T-helper 17 cell (primary cell): ENCODE measurements around the gene WBP1L. TPM values are rescaled to one million over a fixed set of nuclear protein-coding genes. Genes with fewer than 3 reads are reported as not detected.

Experiments used
- ATAC-seq: fragments of 150-1000 bp; cut with Tn5 transposase; 2 replicates; pipeline ENCODE4 v1.10.0; 2021; ENCODE audit warnings: mild to moderate bottlenecking, moderate library complexity
- DNase-seq, 3 donors: peaks; one replicate each; pipeline versions ENCODE4 v3.0.0 to v3.0.0-alpha.2; 2020 to 2021
- H3K9me3 ChIP-seq: one replicate; pipeline ENCODE4 v1.7.0; 2013; ENCODE audit warnings: low read length, mild to moderate bottlenecking; ENCODE audit not compliant: control insufficient read depth, poor library complexity, severe bottlenecking
- H3K27ac Mint-ChIP-seq: one replicate; pipeline ENCODE4 v1.8.0; 2022; ENCODE audit warnings: mild to moderate bottlenecking, moderate library complexity, mixed read lengths
- H3K27me3 Mint-ChIP-seq: one replicate; pipeline ENCODE4 v1.8.0; 2022; ENCODE audit warnings: mixed read lengths
- H3K36me3 Mint-ChIP-seq: one replicate; pipeline ENCODE4 v1.8.0; 2022; ENCODE audit warnings: low read depth, mixed read lengths
- H3K4me1 Mint-ChIP-seq: one replicate; pipeline ENCODE4 v1.8.0; 2022; ENCODE audit warnings: mild to moderate bottlenecking, mixed read lengths
- H3K4me3 Mint-ChIP-seq: one replicate; pipeline ENCODE4 v1.8.0; 2022; ENCODE audit warnings: mild to moderate bottlenecking, moderate library complexity, mixed read lengths
- total RNA-seq, 4 donors: library from RNA in 2 of 4; stranded (reverse) in 2 of 4; gene quantifications; one replicate each; pipeline ENCODE4 v1.2.3 and lab custom pipeline; 2022 to 2026

WBP1L gene
- total RNA-seq, 2 donors from 2014 or later, result 21.1 to 26.6 TPM

DNA sequence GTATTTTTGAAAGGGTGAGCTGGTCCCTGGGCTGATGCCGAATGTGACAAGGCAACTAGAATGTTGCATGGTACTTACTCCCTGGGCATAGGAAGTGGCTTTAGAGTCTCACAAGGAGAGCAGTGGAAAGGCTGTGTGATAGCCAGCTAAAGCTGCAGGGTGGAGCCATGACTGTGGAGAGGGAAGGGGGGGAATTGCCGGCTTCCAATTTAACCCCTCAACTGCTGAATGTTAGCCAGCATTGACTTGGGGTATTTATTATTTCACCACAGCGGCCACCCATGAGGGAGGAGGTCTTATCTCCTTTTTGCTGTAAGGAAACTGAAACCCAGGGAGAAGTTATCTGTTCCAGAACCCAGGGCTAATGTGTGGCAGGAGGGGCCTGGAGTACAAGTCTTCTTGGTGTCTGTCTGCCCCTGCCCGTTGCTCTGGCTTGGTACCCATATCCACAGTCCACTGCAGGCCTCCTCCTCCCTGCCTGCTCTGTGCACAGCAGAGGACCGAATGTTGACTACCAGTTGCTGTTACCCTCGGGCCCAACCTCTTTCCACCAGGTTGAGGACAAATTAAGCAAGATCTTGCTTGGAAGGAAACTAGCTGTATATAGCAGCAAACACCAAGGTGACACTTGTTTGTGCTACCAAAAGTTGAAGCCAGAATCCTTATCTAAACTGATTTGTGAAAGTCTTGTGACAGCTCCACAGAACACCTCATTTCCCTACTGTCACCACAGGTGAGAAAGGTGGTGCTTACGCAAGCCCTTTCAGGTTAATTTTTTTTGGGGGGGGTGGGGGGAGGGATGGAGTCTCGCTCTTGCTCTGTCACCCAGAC lies 37.6 kb downstream of the WBP1L start:
- ATAC-seq, result no peak
- no peak for DNase-seq
- no peaks in the 10 kb centered on the region for H3K27me3 Mint-ChIP-seq
- peak overlapping the region; percentile 49 for H3K27ac Mint-ChIP-seq
- H3K4me3 Mint-ChIP-seq, result no peak overlapping the region
- peaks cover 36% of the 10 kb centered on the region for H3K4me1 Mint-ChIP-seq
- no peaks in the 10 kb centered on the region for H3K9me3 ChIP-seq
- H3K36me3 Mint-ChIP-seq, result peaks cover 3% of the 10 kb centered on the region

DNA sequence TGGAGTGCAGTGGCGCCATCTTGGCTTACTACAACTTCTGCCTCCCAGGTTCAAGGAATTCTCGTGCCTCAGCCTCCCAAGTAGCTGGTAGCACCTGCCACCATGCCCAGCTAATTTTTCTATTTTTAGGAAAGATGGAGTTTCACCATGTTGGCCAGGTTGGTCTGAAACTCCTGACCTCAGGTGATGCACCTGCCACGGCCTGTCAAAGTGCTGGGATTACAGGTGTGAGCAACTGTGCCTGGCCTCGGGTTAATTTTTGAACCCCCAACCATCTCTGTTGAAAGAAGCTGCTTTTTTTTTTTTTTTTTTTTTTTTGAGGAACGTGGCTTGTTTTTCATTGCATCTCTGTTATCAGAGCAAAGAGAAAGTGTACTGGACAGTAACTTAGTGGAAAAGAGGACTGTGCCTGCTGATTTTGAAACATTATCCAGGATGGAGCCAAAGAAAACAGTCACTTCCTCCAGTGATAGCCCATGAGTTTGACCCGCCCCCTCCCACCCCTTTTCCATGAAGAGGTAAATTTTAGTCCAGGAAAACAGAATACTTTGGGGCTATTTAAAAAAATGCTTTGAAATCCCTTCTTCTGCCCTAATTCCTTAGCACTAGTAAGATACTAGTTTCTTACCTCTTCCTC lies 38.3 kb downstream of the WBP1L start:
- Mint-ChIP-seq H3K4me3 (no peak overlapping the region), H3K27me3 (no peaks in the 10 kb centered on the region), H3K27ac (peak overlapping the region; percentile 71), H3K4me1 (peaks cover 37% of the 10 kb centered on the region), H3K36me3 (peaks cover 3% of the 10 kb centered on the region)
- ATAC-seq (no peak), DNase-seq (no peak)
- no peaks in the 10 kb centered on the region for H3K9me3 ChIP-seq

DNA sequence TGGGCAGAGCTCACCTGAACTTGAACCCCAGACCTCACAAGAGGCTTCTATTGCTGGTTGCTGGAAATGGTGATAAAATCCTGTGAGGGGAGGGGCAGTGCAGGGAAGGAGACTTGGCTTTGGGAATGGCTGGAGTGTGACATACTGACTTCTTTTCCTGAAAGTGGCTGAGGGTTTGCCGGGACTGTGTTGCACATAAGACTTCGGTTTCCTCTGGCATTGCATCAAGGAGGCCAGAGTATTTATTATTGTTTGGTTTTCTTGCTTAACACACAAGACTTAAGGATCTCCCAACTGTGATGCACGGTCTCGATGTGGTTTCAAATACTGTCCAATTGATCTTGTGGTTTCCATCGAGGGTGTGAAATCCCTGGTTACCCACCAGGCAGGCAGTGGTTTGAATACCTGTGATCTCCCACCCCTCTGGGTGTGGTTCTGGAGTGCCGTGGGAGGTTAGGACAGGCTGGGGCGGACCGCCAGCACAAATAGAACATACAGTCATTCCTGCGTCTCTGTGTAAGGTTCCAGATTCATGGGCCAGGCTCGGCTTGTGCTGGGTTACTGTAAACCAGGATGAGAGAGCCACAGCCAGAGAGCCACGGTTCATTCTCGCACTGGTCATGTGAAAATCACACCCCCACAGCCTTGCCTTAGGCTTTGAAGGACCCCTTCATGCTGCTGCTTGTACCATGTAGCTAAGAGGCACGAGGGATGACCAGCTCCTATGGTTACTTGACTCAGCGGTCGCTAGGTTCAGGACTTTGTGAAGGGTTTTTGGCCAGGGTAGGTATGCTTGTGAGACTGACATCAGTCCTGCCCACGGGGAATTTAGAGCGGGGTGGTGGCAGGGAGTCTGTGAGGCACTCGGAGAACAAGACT lies 39.2 kb downstream of the WBP1L start:
- H3K4me3 Mint-ChIP-seq, result no peak overlapping the region
- H3K27me3 Mint-ChIP-seq, result no peaks in the 10 kb centered on the region
- no peak for DNase-seq
- no peaks in the 10 kb centered on the region for H3K9me3 ChIP-seq
- H3K36me3 Mint-ChIP-seq, result peaks cover 3% of the 10 kb centered on the region
- peak overlapping the region; percentile 71 for H3K27ac Mint-ChIP-seq
- H3K4me1 Mint-ChIP-seq, result peaks cover 40% of the 10 kb centered on the region
- no peak for ATAC-seq

DNA sequence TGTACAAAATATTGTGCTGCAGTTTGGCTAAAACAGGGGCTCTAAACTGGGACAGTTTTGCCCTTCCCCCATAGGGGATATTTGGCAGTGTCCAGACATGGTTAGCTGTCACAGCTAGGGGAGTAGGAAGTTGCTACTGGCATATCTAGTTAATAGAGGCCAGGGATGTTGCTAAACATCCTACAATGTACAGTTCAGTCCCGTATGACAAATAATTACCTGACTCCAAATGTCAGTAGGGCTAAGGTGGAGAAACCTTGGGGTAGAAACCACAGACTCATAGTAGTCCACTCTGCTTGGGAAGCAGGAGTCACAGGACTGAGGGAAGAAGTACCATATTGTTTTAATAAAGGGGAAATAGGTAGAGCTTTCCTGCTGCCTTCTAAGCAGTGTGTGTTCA lies 39.8 kb downstream of the WBP1L start:
- H3K4me3 Mint-ChIP-seq, result no peak overlapping the region
- DNase-seq (no peak), ATAC-seq (no peak)
- no peaks in the 10 kb centered on the region for H3K27me3 Mint-ChIP-seq
- H3K9me3 ChIP-seq, result no peaks in the 10 kb centered on the region
- H3K4me1 Mint-ChIP-seq, result peaks cover 36% of the 10 kb centered on the region
- H3K36me3 Mint-ChIP-seq, result peaks cover 3% of the 10 kb centered on the region
- H3K27ac Mint-ChIP-seq, result peak overlapping the region; percentile 71

DNA sequence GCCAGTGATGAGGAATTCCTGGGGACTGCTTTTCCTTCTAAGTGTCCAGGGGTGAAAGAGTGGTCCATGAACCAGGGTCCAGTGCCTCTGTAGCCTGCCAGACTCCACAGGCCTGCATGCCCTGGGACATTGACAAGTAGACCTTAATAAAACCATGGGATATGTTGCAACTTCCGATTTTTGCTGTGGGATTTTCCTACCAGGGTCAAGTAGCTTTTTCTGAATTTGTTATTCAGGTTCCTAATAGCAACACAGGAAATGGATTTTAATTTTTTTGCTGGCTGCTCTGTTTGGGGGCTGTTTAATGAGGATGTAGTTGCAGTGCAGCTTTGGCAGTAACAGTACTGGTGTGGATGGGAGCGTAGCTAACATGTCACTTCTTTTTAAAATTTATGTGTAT lies 42.1 kb downstream of the WBP1L start:
- DNase-seq, result no peak
- no peaks in the 10 kb centered on the region for H3K9me3 ChIP-seq
- peak overlapping the region; percentile 65 for H3K27ac Mint-ChIP-seq
- peaks cover 32% of the 10 kb centered on the region for H3K4me1 Mint-ChIP-seq
- no peak overlapping the region for H3K4me3 Mint-ChIP-seq
- H3K27me3 Mint-ChIP-seq, result no peaks in the 10 kb centered on the region
- peaks cover 2% of the 10 kb centered on the region for H3K36me3 Mint-ChIP-seq
- no peak for ATAC-seq

DNA sequence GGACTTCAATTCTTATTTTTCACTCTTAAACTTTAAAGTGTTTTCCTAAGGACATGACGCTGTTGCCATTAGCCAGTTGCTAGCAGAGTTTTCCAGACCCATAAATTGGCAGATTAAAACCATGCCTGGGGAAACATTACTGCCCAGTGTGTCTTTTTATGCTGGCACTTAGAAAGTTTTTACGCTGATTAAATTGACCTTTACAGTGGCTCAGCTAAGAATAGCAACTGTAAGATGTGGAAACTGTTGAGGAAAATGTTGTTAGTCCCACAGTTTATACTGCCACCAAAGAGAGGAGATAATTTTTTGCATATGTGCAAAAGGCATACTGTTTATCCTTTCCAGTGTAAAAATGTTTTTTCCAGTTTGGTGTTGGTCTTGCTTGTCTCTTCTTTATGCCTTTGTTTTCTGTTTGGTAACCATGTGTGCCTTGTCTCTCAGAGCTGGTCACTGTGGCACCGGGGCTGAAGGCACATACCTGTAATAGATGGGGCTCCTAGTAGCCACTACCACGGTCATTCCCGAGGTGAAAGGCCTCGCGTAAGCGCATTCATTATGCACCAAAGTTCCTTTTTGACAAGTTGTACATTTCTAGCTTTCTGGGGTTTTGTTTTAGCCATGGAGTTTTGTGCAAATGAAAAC lies 48.1 kb downstream of the WBP1L start:
- H3K9me3 ChIP-seq, result no peaks in the 10 kb centered on the region
- Mint-ChIP-seq H3K4me1 (peaks cover 28% of the 10 kb centered on the region), H3K36me3 (peaks cover 2% of the 10 kb centered on the region), H3K27me3 (no peaks in the 10 kb centered on the region), H3K4me3 (no peak overlapping the region), H3K27ac (no peak overlapping the region)
- ATAC-seq (no peak), DNase-seq (no peak)

DNA sequence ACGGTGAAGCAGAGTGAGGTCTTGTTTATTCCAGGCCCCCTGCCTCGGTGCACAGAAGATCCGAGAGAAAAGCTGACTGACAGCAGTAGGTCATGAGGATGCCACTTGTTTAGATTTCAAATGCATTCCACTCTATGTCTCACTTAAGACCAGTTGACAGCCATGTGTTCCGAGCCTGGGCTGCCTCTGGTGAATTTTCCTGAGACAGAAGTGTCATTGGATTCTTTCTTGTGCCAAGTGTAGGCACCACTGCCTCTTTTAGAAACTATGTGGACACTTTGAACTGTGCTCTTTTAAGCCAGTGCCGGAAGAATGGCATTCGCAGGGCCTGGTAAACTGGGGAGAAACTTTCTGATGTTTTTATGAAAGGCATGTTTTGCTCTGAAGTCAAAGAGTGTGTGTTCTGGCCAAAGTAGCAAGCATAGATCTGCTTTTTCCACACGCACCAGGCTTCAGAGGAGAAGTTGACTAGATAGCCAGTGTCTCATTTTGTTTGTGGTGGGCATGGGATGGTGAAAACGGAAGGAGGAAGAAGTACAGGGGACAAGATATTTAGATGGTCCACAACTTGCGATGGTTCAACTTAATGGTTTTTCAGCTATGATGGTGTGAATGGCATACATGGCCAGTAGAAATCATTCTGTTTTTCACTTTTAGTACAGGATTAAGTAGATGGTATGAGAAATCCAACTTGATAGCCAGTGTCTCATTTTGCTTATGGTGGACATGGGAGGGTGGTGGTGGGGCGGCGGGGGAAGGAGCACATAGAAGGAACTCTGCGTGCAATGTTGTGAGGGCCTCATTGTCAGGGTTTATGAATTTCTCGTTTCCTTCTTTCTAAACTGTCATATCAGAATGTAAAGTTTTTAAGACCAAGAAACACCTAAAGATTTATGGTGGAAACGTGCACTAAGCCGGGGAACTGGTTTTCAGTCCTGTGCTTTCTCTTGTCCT lies 52.0 kb downstream of the WBP1L start:
- Mint-ChIP-seq H3K27me3 (no peaks in the 10 kb centered on the region), H3K27ac (peak overlapping the region; percentile 34), H3K4me1 (peaks cover 21% of the 10 kb centered on the region), H3K4me3 (peak overlapping the region; percentile 31), H3K36me3 (no peaks in the 10 kb centered on the region)
- DNase-seq (no peak), ATAC-seq (no peak)
- H3K9me3 ChIP-seq, result no peaks in the 10 kb centered on the region

DNA sequence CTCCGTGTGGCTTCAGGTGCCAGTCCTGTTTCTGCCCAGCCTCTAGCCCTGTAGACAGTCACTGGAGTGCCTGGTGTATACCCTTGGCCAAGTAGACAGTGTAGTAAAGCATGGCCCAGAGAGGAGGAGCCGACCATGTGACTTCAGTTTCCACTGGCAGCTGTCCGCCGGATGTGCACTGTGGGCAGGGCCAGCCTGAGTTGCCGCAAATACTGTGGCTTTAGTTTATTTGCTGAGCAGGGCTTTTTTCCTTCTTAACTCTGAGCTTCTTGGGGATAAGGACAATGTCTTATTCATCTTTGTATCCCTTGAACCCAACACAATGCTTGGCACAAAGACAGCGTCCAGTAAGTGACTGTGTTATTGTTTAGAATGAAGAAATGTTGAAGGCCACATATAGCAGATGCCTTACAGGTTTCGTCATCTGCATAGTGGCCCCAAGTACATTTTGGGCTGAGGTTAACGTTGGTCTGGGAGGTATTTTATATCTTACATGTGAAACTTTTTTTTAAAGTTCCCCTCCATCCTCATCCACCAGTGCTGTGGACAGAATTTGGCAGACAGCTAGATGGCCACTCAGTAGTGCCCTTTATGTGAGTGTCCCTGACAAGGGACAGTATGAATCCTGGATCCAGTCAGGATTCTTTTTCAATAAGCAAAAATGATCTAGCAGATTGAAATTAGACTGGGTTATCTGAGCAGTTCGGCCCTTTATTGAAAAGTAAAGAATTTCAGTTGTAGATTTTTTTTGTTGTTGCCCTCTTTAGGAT lies 52.8 kb downstream of the WBP1L start:
- Mint-ChIP-seq H3K27ac (peak overlapping the region; percentile 34), H3K36me3 (no peaks in the 10 kb centered on the region)

DNA sequence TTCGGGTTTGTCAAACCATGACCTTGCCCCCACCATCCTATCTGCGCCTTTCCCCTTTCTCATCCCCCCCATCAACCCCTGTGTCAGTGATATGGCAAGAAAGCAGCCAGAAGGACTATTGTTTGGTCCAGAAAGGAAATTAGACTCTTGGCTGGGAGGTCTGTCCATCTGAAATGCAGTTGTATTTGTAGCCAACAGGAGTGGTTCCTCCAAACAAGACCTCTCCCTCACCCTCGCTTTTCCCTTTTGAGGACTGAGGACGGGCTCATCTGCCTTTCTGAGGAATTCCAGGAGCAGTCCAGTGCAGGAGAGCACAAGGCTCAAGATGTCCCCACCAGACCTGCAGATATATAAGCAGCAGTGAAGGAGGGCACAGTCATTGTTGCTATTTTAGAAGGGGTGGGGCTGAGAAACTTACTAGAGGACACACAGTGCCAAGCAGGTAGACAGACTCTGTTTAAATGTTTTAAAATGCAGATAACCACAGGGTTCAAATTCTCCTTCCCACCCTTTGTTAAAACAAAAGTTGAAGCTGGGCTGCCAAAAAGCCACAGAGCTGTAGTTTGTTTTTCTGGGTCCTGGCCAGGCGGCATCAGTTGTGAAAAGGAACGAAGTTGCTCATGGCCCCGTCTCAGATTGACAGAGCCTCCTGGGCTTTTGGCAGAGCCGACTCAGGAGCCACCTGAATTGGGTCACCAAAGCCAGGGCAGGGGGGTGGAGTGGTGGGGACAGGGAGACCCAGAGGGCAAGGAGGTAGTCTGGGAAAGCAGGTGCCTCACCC lies 56.1 kb downstream of the WBP1L start:
- ATAC-seq, result no peak
- Mint-ChIP-seq H3K4me1 (peaks cover 32% of the 10 kb centered on the region), H3K36me3 (peaks cover 5% of the 10 kb centered on the region), H3K27ac (peak overlapping the region; percentile 14), H3K4me3 (no peak overlapping the region), H3K27me3 (no peaks in the 10 kb centered on the region)
- DNase-seq, result no peak
- no peaks in the 10 kb centered on the region for H3K9me3 ChIP-seq

More for the DNA sequence above, 52.8 kb downstream of the WBP1L start:
- H3K9me3 ChIP-seq, result no peaks in the 10 kb centered on the region
- Mint-ChIP-seq H3K4me3 (no peak overlapping the region), H3K4me1 (peaks cover 25% of the 10 kb centered on the region), H3K27me3 (no peaks in the 10 kb centered on the region)
- DNase-seq (no peak), ATAC-seq (peak; percentile 88)

DNA sequence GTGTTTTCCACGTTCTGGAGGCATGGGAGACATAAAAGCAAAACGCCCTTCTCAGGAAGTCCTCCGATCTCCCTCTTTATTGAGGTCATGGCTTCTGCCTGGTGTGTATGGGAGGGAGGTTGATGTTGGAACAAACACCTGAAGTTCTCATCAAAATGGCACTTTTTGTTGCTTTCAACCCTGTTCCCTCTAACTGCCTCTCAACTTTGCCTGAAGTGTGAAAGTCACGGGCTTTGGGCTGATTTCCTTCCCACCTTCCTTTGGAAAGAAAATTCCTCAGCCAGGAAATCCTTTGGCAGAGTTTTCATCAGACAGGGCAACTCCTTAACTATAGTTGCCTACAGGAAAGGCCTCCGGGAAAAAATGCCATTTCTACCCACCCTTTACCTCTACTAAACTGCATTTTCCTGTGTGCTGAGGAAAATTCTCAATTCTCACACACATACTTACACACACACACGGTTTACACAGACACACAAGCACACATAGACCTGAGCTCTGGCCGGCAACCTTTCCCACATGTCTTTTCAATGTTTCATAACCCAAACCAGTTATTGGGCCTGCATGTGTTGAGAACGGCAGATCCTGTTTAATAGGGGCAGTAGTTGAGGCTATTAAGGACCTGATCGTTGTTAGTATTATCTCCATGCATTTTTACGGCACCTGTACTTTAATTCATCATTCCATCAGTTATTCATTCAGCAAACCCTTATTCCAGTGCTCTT lies 57.0 kb downstream of the WBP1L start:
- DNase-seq (no peak), ATAC-seq (no peak)
- Mint-ChIP-seq H3K4me3 (no peak overlapping the region), H3K27ac (peak overlapping the region; percentile 14), H3K27me3 (no peaks in the 10 kb centered on the region), H3K4me1 (peaks cover 25% of the 10 kb centered on the region), H3K36me3 (peaks cover 5% of the 10 kb centered on the region)
- no peaks in the 10 kb centered on the region for H3K9me3 ChIP-seq
